Activated gamma-delta T cell treated with Interleukin-2 at 50 U/mL for 16 hours (primary cell): ENCODE measurements around the gene CCDC57.
"Not testable (repeated sequence)": the region's sequence is repeated elsewhere in the genome, so short reads cannot be mapped to it uniquely, and the experiment has no call there.

ENCODE experiments used
- DNase-seq: peaks from one replicate; pipeline ENCODE4 v3.0.0-alpha.2; 2020

The CCDC57 gene

GRCh38 chr17:82212331-82213250 is at the start of gene CCDC57:
CCDC57 (minus strand) TSS chr17:82212842; CDS start chr17:82201944, 10,898 bp downstream.
- peak; percentile 63 for DNase-seq

GRCh38 chr17:82262344-82262743 is 49.7 kb upstream of the CCDC57 start:
- DNase-seq: no peak

DNA sequence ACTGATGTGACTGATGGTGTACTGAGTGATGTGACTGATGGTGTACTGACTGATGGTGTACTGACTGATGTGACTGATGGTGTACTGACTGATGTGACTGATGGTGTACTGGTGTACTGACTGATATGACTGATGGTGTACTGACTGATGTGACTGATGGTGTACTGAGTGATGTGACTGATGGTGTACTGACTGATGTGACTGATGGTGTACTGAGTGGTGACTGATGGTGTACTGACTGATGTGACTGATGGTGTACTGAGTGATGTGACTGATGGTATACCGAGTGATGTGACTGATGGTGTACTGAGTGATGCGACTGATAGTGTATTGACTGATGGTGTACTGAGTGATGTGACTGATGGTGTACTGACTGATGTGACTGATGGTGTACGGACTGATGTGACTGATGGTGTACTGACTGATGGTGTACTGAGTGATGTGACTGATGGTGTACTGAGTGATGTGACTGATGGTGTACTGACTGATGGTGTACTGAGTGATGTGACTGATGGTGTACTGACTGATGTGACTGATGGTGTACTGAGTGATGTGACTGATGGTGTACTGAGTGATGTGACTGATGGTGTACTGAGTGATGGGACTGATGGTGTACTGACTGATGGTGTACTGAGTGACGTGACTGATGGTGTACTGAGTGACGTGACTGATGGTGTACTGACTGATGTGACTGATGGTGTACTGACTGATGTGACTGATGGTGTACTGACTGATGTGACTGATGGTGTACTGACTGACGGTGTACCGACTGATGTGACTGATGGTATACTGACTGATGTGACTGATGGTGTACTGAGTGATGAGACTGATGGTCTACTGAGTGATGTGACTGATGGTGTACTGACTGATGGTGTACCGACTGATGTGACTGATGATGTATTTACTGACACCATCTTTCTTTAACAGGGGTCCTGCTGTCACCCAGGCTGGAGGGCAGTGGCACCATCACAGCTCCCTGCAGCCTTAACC is 47.6 kb upstream of the CCDC57 start:
- DNase-seq: not testable (repeated sequence)

GRCh38 chr17:82258555-82258954 is 45.9 kb upstream of the CCDC57 start:
- no peak for DNase-seq

GRCh38 chr17:82257473-82257872 is 44.8 kb upstream of the CCDC57 start:
- peak; percentile 58 for DNase-seq

GRCh38 chr17:82256242-82256885 is 43.7 kb upstream of the CCDC57 start:
- no peak for DNase-seq

DNA sequence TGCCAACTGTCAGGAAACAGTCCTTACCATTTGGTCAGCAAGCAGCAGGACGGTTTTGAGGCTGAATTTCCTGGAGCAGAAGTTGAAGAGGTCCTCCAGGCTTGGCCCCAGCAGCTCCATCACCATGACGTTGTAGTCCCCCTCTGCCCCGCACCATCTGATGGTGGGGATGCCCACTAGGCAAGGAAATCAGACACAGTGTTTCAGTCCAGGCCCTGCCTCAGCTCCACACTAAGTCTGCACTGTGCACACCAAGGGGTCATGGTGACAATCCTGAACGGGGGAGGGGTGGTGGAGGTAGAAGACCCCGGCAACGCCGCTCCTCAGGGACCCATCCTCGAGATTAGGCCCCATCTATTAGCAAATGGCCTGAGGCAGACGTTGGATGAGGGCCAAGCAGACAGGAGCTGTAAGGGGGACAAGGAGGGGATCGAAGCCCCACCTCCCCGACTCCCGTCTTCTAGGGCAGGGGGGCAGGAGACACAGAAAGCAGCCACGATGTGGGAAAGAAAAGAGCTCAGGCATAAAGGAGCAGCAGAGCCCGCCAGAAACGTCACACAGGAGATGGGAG is 42.8 kb upstream of the CCDC57 start:
- DNase-seq: no peak

- DNase-seq: not testable (repeated sequence)
These were observed 42.1 kb upstream of the CCDC57 start for GRCh38 chr17:82254746-82255145.

DNA sequence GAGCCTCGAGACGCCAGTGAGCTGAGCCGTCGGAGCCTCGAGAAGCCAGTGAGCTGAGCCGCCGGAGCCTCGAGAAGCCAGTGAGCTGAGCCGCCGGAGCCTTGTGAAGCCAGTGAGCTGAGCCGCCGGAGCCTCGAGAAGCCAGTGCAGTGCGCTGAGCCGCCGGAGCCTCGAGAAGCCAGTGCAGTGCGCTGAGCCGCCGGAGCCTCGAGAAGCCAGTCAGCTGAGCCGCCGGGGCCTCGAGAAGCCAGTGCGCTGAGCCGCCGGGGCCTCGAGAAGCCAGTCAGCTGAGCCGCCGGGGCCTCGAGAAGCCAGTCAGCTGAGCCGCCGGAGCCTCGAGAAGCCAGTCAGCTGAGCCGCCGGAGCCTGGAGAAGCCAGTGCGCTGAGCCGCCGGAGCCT is 41.5 kb upstream of the CCDC57 start:
- not testable (repeated sequence) for DNase-seq

GRCh38 chr17:82253179-82253544 is 40.5 kb upstream of the CCDC57 start:
- DNase-seq: no peak

DNA sequence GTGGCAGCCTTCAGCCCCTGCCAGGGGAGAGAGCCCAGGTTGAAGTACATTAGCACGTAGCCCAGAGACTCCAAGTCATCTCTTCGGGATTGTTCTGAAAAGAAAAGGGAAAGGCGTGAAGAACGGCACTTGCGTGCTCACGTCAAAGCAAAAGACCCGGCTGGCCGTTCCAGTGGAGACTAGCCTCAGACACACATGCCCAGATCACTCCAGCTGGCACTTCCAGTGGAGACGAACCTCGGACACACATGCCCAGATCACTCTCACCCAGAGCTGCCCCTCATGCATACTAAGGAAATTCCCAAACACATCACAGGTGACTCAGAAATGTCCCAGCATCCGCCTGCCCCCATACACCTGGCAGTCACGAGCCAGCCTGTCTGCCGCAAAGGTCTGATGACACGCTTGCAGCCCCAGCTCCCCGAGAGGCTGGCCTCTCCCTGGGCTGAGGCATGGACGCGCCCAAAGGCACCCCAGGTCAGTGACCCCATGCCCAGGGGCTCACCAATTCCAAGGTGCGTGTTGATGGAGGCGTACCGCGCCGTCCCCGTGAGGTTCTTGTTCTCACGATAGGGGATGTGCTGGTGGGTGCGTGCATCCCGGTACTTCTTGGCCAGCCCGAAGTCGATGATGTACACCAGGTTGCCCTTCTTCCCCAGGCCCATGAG is 40.0 kb upstream of the CCDC57 start:
- no peak for DNase-seq

- DNase-seq: no peak
These were observed 38.3 kb upstream of the CCDC57 start for GRCh38 chr17:82250868-82251500.

DNA sequence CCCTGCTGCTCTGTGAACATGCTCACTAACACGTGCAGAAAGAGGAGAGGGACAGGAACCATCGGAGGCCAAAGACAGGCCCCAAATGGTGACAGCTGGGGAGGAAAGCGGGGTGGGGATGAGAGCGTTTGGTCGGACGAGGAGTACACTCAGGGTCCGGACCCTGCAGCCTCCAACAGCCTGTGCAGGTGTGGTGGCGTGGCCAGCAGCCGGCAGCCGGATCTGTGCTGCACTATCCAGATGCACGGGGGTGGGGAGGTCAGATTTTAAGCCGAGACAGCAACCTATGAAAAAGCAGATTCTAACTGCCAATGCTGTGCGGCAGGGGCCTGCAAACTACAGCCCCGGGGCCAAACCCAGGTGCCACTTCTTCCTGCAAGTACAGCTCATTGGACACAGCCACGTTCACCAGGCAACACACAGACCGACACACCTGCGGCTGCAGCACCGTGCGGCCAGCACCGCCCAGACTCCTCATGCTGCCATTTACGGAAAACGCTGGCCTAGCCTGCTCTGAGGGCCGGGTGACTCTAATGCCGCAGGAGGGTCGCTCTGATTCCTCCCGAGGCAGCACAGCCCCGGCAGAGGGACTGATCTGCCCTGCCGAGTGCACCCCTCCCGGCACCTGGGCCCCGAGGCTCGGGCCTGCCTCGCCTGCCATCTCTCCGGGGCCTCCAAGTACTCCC is 37.4 kb upstream of the CCDC57 start:
- DNase-seq: no peak

GRCh38 chr17:82248815-82249674 is 36.4 kb upstream of the CCDC57 start:
- DNase-seq: no peak

DNA sequence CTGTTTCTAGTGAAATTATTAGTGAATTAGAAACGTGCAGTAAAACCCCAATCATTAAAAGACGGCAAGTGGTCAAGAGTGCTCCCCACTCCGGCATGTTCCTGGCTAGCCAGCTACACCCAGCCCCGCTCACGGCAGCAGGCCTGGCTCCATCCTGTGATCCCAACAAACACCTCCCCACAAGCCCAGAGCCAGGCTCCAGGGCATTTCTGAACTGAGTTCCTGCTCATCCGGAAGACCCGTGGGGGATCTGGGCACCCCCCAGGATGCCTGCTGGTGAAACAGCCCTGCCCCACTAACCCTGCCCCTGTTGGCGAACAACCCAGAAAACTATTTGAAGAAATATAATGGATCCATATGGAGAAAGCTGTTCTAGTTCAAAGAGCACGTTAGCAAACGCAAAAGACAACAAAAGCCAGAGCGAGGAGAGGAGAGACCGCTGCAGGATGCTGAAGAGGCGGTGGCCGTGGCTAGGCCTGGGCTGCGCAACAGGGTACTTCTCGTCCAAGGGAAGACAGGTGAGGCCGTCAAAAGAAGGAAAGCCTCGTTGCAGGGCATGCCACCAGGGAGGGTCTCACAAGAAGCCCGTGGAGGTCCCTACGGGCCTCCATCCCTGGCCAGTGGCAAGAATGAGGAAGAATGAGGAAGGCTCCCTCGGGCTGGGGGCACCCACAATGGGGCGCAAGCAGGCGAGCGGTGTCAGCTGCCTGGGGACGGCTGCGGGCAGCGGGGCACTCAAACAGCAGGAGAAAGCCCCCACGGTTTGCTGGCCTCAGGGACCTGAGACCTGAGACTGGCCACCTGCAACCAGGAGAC is 35.4 kb upstream of the CCDC57 start:
- DNase-seq: no peak

GRCh38 chr17:82247182-82247823 is 34.7 kb upstream of the CCDC57 start:
- no peak for DNase-seq

DNA sequence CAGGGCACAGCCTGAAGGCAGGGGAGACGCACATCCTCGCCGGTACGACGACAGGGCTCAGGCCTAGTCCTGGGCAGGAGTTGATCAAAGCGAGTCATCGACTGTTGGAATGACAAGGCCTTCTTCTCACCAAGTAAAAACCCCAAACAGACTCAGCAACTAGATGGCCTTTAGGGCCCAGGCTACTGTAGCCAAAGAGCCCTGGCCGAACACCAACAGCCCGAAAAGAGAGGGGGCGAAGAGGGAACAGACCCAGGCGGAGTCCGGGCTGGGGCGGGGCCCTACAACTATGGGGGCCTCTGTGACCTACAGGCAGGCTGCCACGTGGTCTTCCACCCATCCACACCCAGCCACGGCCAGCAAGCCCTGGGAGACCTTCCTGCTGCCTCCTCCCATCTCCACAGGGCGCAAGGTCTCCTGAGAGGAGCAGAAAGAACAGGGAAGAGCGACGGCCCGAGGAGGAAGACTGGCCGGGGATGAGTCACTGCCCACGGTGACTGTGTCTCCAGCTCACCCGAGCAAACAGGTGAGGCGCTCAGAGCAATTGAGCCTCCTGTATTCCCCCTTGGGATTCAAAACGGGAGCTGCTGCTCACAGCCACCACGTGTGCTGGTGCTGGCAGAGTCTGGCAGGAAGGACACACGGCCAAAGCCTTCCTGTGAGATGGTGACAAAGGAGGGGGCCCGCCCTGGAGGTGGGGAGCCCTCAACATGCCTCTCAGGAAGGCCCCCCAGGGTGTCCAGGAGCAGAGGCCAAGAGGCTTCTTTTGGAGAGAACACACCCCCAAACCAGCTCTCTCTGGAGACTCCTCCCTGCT is 33.9 kb upstream of the CCDC57 start:
- no peak for DNase-seq

DNA sequence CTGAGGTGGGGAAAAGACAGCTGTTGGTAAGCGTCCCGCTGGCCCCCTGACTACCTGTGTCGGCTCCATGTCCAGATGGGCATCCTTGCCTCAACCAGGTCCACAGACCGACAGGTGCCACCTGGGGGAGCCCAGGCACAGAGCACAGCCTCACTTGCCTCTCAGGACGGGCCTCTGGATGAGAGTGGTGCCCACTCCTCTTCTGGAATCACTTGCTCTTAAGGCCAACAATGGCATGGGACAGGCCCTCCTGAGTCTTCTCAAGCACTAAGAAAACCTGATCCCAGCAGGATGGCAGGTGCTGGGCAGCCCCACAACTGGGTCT is 33.4 kb upstream of the CCDC57 start:
- DNase-seq: no peak
